Measurements from ENCODE around the gene TMEM115.

TMEM115 gene

GRCh38 chr3:50374363-50375257 lies 15.3 kb upstream of the TMEM115 start:
- no peak for TF ChIP-seq CTCF (IDR thresholded peaks at IDR 0.05)

GRCh38 chr3:50373146-50374051 lies 14.1 kb upstream of the TMEM115 start:
- no peak for TF ChIP-seq CTCF (IDR thresholded peaks at IDR 0.05)

GRCh38 chr3:50372349-50372748 lies 13.0 kb upstream of the TMEM115 start:
- TF ChIP-seq CTCF (IDR thresholded peaks at IDR 0.05) = no peak

- no peak for TF ChIP-seq CTCF (IDR thresholded peaks at IDR 0.05)
These were observed 11.9 kb upstream of the TMEM115 start for GRCh38 chr3:50371133-50371685.

- peak; percentile 25; the same call in 1 of the 2 replicates for TF ChIP-seq CTCF (IDR thresholded peaks at IDR 0.05)
These were observed 11.3 kb upstream of the TMEM115 start for GRCh38 chr3:50370594-50370993.

GRCh38 chr3:50369012-50369670 lies 9.8 kb upstream of the TMEM115 start:
- no peak for TF ChIP-seq CTCF (IDR thresholded peaks at IDR 0.05)

GRCh38 chr3:50365842-50366220 lies 6.5 kb upstream of the TMEM115 start:
- TF ChIP-seq CTCF (IDR thresholded peaks at IDR 0.05) = no peak
